Lung (tissue), 12 donors: Measurements from ENCODE around the gene RAB11FIP3. TPM values are rescaled to one million over a fixed set of nuclear protein-coding genes. Genes with fewer than 3 reads are reported as not detected.

Experiments
- ATAC-seq: fragments of 200-7000 bp; cut with Tn5 transposase; one replicate; pipeline ENCODE4 v1.9.1; 2020; ENCODE audit warnings: moderate number of reproducible peaks; ENCODE audit not compliant: insufficient read depth, low FRiP score
- DNase-seq, 3 donors: peaks; one replicate each; pipeline ENCODE4 v3.0.0-alpha.2; 2013 to 2017
- H3K27ac ChIP-seq, 2 donors: one replicate each; pipeline ENCODE4 v1.5.1; 2013; ENCODE audit warnings: mild to moderate bottlenecking in 2 of 2, moderate library complexity in 2 of 2, control low read depth in 1 of 2, inconsistent platforms in 1 of 2, low read depth in 1 of 2, low read length in 1 of 2
- H3K27me3 ChIP-seq, 3 donors: one replicate each; pipeline ENCODE4 v1.5.1; 2013; ENCODE audit warnings: low read length in 2 of 3; ENCODE audit not compliant: control insufficient read depth in 3 of 3, insufficient read depth in 3 of 3
- H3K36me3 ChIP-seq, 4 donors: one replicate each; pipeline ENCODE4 v1.5.1; 2013; ENCODE audit warnings: low read length in 4 of 4, mild to moderate bottlenecking in 1 of 4, moderate library complexity in 1 of 4; ENCODE audit not compliant: control insufficient read depth in 4 of 4, insufficient read depth in 4 of 4
- H3K4me1 ChIP-seq, 5 donors: one replicate each; pipeline ENCODE4 v1.5.1; 2013; ENCODE audit warnings: low read length in 5 of 5, mild to moderate bottlenecking in 2 of 5, moderate library complexity in 1 of 5; ENCODE audit not compliant: control insufficient read depth in 5 of 5, insufficient read depth in 5 of 5
- H3K4me3 ChIP-seq: one replicate; pipeline ENCODE4 v1.5.1; 2013; ENCODE audit warnings: mild to moderate bottlenecking, control low read depth, moderate library complexity
- H3K9ac ChIP-seq, 2 donors: one replicate each; pipeline ENCODE4 v1.5.1; 2013; ENCODE audit warnings: low read length in 2 of 2, control low read depth in 1 of 2; ENCODE audit not compliant: insufficient read depth in 1 of 2
- H3K9me3 ChIP-seq, 4 donors: one replicate each; pipeline ENCODE4 v1.5.1; 2013; ENCODE audit warnings: low read length in 3 of 4, mild to moderate bottlenecking in 1 of 4, moderate library complexity in 1 of 4; ENCODE audit not compliant: control insufficient read depth in 4 of 4, insufficient read depth in 3 of 4
- CTCF ChIP-seq: IDR thresholded peaks from 2 replicates; pipeline ENCODE4 v1.5.1; 2012; ENCODE audit warnings: mild to moderate bottlenecking; ENCODE audit errors: control extremely low read depth, extremely low read depth
- WGBS, 2 donors: extraction: QIAGEN DNeasy Blood & Tissue Kit; methylation state at CpG; one replicate each; pipeline ENCODE4 v1.1.7; 2013; 5-methylcytosine and 5-hydroxymethylcytosine counted together
- polyA plus RNA-seq, 2 donors: library from polyadenylated mRNA; stranded (reverse); fragments of 200-250 nt; gene quantifications; one replicate each; pipeline ENCODE4 v1.2.1, GENCODE V29; 2013
- total RNA-seq, 2 donors: library from RNA; depleted of rRNA in 1 of 2; stranded (reverse); fragments of >200 nt in 1 of 2; gene quantifications; one replicate each; pipeline ENCODE4 v1.2.1, GENCODE V29; 2014 to 2021
- donor health status: control.
- donor health status: control.
- donor health status: Bipolar disorder and iron deficiency.
- donor health status: healthy.
- donor health status: DM: yes; HTN: yes; CAD: no.

Gene RAB11FIP3
- total and polyA plus RNA-seq, 4 donors: 20.7 to 38.3 (median 21.5) TPM

GRCh38 chr16:558298-559020, 133.0 kb downstream of the RAB11FIP3 start:
- Histone ChIP-seq H3K9me3 (peaks cover 0 to 4% (median 0%) of the 10 kb centered on the region in 4 donors), H3K9ac (no peak overlapping the region), H3K4me3 (no peak overlapping the region), H3K27ac (no peak overlapping the region), H3K27me3 (peaks cover 0 to 42% (median 14%) of the 10 kb centered on the region in 3 donors), H3K4me1 (peaks cover 0 to 7% (median 0%) of the 10 kb centered on the region in 5 donors), H3K36me3 (peaks cover 0 to 12% (median 0%) of the 10 kb centered on the region in 4 donors)
- no peak for TF ChIP-seq CTCF
- 51 to 56% methylated on average over 22 of the region's 22 CpGs for WGBS, 2 donors
- ATAC-seq (no peak), DNase-seq (no peak)

DNA sequence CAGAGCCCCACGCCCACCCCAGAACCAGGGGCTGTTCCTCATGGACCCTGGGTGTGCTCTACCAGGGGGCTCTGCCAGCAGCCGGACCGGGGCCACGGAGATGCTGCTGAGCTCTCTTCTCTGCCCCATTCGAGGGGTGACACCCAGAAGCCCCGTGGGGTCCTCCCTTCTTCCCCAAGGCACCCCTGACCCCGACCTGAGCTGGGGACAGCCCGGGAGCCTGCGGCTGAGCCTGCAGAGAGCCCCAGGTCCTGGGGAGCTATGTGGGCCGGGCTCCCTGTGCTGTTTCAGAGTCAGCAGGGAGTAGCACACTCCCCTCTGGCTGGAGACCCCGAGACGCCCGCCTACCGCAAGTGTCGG, 133.6 kb downstream of the RAB11FIP3 start:
- no peak overlapping the region for H3K9ac ChIP-seq
- 77 to 80% methylated on average over 13 to 15 of the region's 15 CpGs for WGBS, 2 donors
- H3K36me3 ChIP-seq: peaks cover 0 to 6% (median 0%) of the 10 kb centered on the region in 4 donors
- no peak overlapping the region for H3K27ac ChIP-seq
- DNase-seq (no peak), ATAC-seq (no peak)
- peaks cover 0 to 7% (median 0%) of the 10 kb centered on the region in 5 donors for H3K4me1 ChIP-seq
- H3K4me3 ChIP-seq: no peak overlapping the region
- peaks cover 0 to 4% (median 0%) of the 10 kb centered on the region in 4 donors for H3K9me3 ChIP-seq
- H3K27me3 ChIP-seq: peaks cover 0 to 42% (median 14%) of the 10 kb centered on the region in 3 donors
- no peak for TF ChIP-seq CTCF

DNA sequence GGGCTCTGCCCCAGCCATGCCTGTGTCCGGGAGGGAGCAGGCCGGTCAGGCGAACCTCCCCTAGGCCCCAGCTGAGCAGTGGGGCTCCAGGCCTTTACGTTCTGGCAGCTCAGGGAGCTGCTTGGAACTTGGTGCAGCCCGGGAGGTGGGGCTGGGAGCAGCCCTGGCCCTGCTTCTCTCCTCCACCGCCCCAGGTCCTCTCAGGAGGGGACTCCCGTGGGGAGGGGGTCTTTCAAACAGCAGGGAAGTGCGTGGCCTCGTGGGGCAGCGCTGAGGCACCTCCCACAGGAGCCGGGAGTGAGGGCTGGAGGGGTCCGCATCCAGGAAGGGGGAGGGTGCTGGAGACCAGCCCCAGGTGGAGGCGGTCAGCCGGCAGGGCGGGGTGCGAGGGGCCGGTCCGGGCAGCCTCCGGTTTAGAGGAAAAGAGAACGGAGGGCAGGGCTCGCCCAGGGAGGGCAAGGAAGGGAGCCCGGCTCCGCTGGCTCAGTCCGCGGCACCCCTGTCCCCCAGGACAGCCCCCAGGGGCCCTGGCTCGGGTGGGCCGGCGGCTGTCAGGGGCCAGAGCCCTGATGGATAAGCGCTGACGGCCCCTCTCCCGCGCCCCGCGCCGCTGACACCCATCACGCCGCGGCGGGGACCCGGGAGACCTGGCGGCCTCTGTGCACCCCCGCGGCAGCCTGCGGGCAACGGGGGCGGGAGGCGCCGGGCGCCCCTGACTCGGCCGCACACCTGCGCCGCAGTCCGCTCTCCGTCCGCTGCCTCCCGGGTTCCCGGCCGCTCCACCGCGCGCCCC, 134.2 kb downstream of the RAB11FIP3 start:
- H3K4me3 ChIP-seq: no peak overlapping the region
- WGBS, 2 donors: 9 to 17% methylated on average over 39 to 62 of the region's 62 CpGs
- H3K9me3 ChIP-seq: peaks cover 0 to 4% (median 0%) of the 10 kb centered on the region in 4 donors
- H3K4me1 ChIP-seq: peaks cover 0 to 7% (median 0%) of the 10 kb centered on the region in 5 donors
- peaks cover 0 to 42% (median 14%) of the 10 kb centered on the region in 3 donors for H3K27me3 ChIP-seq
- DNase-seq (no peak), ATAC-seq (no peak)
- H3K27ac ChIP-seq: no peak overlapping the region
- H3K9ac ChIP-seq: no peak overlapping the region
- no peak for TF ChIP-seq CTCF
- H3K36me3 ChIP-seq: peaks cover 0 to 2% (median 0%) of the 10 kb centered on the region in 4 donors
